GM18508 (cell line): Measurements from ENCODE around the gene MLLT1.

Source experiments
- ATAC-seq: cut with Tn5 transposase; IDR thresholded peaks from one replicate; pipeline ENCODE4 v1.9.1; 2021; ENCODE audit warnings: moderate number of reproducible peaks; ENCODE audit not compliant: insufficient read depth, unreplicated experiment

The MLLT1 gene

GRCh38 chr19:6275170-6275744 is 4.5 kb downstream of the MLLT1 start:
- no peak for ATAC-seq

GRCh38 chr19:6274756-6275155 is 5.0 kb downstream of the MLLT1 start:
- no peak for ATAC-seq

- ATAC-seq = no peak
Observed at GRCh38 chr19:6273701-6274601, 5.8 kb downstream of the MLLT1 start.

DNA sequence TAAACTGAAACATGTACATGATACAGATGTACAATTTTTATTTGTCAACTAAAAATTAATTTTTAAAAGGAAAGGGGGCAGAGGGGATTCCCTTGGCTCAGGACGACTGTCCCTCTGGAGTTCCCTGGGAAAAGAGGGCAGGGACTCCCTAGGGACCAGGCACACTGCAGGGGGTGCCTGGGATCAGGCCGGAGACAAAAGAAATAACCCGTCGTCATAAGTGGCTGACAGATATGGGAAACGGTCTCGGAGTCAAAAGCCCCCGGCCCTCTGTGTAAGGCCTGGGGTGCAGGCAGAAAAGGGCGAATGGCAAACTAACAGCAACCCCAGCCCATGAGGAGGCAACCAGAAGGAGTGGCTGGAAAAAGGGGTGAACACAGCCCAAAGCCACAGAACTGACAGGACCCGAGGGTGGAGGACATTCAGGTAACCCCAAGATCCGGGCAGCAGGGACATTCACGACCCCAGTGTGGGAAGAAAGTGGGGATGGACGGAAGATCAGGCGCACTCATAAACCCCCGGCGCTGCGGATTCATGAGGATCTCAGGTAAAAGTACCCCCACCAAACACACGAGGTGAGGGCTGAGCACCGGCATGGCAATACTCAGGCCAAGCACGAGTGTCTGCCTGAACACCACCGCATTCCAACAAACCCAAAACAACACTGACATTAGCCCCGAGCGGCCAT is 6.7 kb downstream of the MLLT1 start:
- ATAC-seq = no peak

GRCh38 chr19:6272411-6272791 is 7.4 kb downstream of the MLLT1 start:
- no peak for ATAC-seq

DNA sequence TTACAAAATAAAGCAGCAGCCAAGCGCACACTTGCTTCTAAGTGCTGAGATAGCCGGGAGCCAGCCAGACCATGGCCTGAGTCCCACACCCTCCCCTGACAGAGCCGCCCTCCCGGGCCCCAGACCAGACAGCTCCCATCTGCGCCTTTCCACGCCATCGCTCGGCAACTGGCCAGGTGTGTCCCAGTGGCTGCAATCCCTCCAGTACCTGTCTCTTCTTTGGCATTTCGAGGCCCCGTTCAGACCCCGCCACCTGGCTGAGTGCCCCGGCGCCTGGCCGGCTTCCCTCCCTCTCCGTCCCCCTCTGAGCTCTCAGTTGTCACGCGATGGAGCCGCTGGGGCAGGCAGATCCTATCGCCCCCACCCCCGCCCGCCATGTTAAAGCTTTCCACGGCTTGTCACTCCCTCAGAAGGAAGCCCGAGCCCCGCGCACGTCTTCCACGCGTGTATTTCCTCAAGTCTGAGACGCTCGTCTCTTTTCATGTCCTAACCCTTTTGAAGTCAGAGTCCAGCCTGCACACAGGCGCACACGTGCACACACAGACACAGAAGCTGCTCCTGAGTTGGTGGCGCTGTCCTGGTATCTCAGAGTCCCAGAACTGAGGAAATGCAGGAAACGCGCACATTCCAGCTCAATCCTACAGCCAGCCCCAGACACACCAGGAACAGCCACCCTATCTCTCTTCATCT is 7.9 kb downstream of the MLLT1 start:
- no peak for ATAC-seq

DNA sequence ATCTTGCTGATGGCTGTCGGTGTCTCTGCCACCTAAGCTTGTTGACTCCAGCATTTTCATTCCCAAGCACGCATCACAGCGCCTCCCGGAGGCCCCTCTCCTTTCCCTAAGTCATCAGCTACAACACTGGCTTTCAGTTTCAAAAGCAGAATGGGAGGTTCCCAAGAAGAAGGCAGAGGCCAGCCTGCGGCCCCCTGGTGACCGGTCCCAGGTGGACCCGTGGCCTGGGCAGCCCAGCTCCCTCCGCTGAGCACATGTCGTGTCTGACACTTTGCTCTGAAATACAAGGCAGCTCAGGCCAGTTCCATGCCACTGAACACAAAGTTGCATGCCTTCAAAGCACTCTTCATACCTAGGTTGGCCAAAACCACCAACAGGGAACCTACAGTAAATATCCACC is 8.5 kb downstream of the MLLT1 start:
- no peak for ATAC-seq

GRCh38 chr19:6270822-6271221 is 9.0 kb downstream of the MLLT1 start:
- ATAC-seq = no peak

GRCh38 chr19:6270076-6270745 is 9.6 kb downstream of the MLLT1 start:
- ATAC-seq = no peak

GRCh38 chr19:6269101-6269886 is 10.5 kb downstream of the MLLT1 start:
- no peak for ATAC-seq

- ATAC-seq = no peak
Observed at GRCh38 chr19:6268382-6268771, 11.4 kb downstream of the MLLT1 start.

DNA sequence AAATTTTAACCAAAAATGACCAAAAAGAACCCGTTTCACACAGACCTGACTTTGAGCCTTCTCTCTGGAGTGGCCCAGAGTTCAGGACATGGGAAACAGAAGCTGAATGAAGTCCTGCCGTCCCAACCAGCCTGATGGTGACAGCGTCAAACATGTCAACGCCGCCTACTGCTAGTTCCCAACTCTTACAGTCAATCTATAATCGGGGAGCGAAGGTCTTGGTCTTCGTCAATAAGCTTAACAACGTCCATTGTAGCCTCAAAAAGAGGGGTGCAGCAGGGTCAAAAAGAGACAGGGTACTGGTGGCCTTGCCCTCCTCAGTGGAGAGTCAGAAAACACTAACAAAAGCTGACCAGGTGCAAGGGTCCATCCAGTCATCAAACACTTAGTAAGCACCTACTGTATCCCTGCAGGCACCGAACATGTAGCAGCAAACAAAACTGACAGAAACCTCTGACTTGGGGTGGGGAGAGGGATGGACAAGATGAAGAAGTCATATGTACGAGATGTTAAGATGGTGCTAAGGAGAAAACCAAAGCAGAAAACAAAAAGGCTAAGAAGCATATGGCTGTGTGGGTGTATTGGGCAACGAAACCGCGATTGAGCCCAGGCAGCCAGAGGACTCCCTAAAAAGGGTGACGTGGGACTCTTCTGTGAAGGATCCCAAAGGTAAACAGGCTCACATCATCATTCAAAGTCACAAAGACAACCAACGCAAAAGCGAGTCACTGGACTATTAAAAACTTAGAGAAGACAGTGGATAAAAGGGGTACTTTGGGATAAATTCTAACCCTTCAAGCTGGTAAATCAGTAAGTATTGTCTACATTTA is 12.0 kb downstream of the MLLT1 start:
- no peak for ATAC-seq

DNA sequence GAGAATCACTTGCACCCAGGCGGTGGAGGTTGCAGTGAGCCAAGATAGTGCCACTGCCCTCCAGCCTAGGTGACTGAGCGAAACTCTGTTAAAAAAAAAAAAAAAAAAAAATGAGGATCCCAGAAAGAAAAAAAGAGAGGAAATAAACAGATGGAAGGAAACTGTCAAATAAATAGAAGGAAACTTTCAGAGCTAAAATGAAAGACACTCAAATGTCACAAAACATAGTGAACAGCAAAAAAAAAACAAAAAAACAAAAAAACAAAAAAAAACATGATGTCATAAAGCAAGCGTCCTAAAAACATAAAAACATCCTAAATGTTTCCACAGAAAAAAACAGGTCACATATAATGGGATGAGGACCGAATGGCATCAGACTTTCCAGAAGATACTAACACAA is 15.0 kb downstream of the MLLT1 start:
- no peak for ATAC-seq

GRCh38 chr19:6263735-6264444 is 15.9 kb downstream of the MLLT1 start:
- ATAC-seq = no peak

- ATAC-seq = no peak
Observed at GRCh38 chr19:6263306-6263705, 16.5 kb downstream of the MLLT1 start.

DNA sequence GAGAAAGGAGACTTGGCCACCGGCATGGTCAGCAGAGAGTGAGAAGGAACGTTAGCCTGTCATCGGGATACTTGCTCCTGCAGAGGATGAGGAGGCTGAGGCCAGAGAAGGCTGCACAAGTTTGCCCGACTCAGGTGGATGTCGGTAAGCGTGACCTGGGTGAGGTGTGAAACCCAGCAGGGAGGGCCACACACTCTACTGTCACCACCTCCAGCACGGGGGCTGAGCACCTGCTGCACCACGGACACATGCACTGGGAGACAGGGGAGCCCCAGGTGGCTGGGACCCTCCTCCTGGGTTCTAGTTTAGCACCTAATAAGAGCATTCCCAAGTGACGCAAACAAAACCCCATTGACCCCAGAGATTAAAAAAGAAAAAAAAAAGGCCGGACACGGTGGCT is 17.3 kb downstream of the MLLT1 start:
- ATAC-seq = no peak

DNA sequence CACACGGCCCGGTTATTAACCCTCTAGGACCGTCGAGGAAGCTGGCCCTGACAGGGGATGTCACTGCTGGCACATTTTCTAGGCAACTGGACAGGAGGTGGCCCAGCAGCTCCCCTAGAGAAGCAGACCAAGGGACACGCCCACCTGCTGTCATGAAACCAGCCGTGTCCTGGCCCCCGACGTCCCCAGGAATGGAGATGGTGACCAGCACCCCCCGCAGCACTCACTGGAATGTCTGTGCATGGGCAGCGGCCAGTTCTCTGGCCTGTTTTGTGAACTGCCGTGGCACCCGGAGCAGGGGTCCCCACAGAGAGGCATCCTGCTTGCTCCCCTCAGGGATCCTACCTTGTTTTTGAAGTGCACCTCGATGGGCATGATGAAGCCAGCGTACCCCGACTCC is 17.9 kb downstream of the MLLT1 start:
- no peak for ATAC-seq
